SK-N-SH (cell line): ENCODE results near the gene DZIP1.
"Not testable (repeated sequence)": the region's sequence is repeated elsewhere in the genome, so short reads cannot be mapped to it uniquely, and the experiment has no call there.

ENCODE experiments used
- ELF1 ChIP-seq: IDR thresholded peaks from 2 replicates; pipeline ENCODE4 v1.4.0; 2012
- NRF1 ChIP-seq: IDR thresholded peaks from 2 replicates; pipeline ENCODE4 v1.6.1; 2012; ENCODE audit warnings: low read depth, mild to moderate bottlenecking, low read length
- POLR2AphosphoS5 ChIP-seq: IDR thresholded peaks from 2 replicates; pipeline ENCODE4 v1.6.1; 2012; ENCODE audit warnings: low read depth, low read length
- RAD21 ChIP-seq: IDR thresholded peaks from 2 replicates; pipeline ENCODE4 v1.6.1; 2012; ENCODE audit warnings: mild to moderate bottlenecking, low read length
- SIN3A ChIP-seq: IDR thresholded peaks from 2 replicates; pipeline ENCODE4 v1.6.1; 2012; ENCODE audit warnings: low read depth, mild to moderate bottlenecking, low read length, moderate library complexity, borderline replicate concordance
- YY1 ChIP-seq: IDR thresholded peaks from 2 replicates; pipeline ENCODE4 v1.4.0; 2012; ENCODE audit warnings: low read depth, mild to moderate bottlenecking
- TF ChIP-seq, protein P1 (sequence below): fragments of 150-350 bp; IDR thresholded peaks from 2 replicates; pipeline ENCODE4 v1.6.1; 2017; ENCODE audit warnings: antibody characterized with exemption, low read length, low read depth, borderline replicate concordance
- TF ChIP-seq, protein P2 (sequence below): fragments of 200-600 bp; sonication (generic); IDR thresholded peaks from 2 replicates; pipeline ENCODE4 v1.6.1; 2017; ENCODE audit warnings: antibody characterized with exemption, mild to moderate bottlenecking, moderate library complexity
- TF ChIP-seq, protein P3 (sequence below): fragments of 150-350 bp; IDR thresholded peaks from 2 replicates; pipeline ENCODE4 v1.6.1; 2016; ENCODE audit warnings: mild to moderate bottlenecking, low read depth, low read length
- TF ChIP-seq, protein P4 (sequence below): IDR thresholded peaks from 2 replicates; pipeline ENCODE4; 2012
- TF ChIP-seq, protein P5 (sequence below): IDR thresholded peaks from 2 replicates; pipeline ENCODE4 v1.4.0; 2012; ENCODE audit warnings: low read depth, borderline replicate concordance

DNA sequence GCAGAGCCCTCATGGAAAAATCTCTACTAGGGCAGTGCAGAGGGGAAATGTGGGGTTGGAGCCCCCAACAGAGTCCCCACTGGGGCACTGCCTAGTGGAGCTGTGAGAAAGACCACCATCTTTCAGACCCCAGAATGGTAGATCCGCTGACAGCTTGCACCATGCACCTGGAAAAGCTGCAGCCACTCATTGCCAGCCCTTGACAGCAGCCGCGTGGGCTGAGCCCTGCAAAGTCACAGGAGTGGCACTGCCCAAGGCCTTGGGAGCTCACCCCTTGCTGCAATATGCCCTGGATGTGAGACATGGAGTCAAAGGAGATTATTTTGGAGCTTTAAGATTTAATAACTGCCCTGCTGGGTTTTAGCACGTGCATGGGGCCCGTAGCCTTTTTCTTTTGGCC is 40.5 kb upstream of the DZIP1 start:
- TF ChIP-seq, protein P1, sequence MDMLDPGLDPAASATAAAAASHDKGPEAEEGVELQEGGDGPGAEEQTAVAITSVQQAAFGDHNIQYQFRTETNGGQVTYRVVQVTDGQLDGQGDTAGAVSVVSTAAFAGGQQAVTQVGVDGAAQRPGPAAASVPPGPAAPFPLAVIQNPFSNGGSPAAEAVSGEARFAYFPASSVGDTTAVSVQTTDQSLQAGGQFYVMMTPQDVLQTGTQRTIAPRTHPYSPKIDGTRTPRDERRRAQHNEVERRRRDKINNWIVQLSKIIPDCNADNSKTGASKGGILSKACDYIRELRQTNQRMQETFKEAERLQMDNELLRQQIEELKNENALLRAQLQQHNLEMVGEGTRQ: not testable (repeated sequence)
- TF ChIP-seq, protein P2, sequence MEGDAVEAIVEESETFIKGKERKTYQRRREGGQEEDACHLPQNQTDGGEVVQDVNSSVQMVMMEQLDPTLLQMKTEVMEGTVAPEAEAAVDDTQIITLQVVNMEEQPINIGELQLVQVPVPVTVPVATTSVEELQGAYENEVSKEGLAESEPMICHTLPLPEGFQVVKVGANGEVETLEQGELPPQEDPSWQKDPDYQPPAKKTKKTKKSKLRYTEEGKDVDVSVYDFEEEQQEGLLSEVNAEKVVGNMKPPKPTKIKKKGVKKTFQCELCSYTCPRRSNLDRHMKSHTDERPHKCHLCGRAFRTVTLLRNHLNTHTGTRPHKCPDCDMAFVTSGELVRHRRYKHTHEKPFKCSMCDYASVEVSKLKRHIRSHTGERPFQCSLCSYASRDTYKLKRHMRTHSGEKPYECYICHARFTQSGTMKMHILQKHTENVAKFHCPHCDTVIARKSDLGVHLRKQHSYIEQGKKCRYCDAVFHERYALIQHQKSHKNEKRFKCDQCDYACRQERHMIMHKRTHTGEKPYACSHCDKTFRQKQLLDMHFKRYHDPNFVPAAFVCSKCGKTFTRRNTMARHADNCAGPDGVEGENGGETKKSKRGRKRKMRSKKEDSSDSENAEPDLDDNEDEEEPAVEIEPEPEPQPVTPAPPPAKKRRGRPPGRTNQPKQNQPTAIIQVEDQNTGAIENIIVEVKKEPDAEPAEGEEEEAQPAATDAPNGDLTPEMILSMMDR: not testable (repeated sequence)
- TF ChIP-seq, protein P3, sequence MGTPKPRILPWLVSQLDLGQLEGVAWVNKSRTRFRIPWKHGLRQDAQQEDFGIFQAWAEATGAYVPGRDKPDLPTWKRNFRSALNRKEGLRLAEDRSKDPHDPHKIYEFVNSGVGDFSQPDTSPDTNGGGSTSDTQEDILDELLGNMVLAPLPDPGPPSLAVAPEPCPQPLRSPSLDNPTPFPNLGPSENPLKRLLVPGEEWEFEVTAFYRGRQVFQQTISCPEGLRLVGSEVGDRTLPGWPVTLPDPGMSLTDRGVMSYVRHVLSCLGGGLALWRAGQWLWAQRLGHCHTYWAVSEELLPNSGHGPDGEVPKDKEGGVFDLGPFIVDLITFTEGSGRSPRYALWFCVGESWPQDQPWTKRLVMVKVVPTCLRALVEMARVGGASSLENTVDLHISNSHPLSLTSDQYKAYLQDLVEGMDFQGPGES: not testable (repeated sequence)
- not testable (repeated sequence) for TF ChIP-seq NRF1, RAD21, POLR2AphosphoS5, YY1, ELF1, SIN3A
- TF ChIP-seq, protein P4, sequence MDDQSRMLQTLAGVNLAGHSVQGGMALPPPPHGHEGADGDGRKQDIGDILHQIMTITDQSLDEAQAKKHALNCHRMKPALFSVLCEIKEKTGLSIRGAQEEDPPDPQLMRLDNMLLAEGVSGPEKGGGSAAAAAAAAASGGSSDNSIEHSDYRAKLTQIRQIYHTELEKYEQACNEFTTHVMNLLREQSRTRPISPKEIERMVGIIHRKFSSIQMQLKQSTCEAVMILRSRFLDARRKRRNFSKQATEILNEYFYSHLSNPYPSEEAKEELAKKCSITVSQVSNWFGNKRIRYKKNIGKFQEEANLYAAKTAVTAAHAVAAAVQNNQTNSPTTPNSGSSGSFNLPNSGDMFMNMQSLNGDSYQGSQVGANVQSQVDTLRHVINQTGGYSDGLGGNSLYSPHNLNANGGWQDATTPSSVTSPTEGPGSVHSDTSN: not testable (repeated sequence)
- TF ChIP-seq, protein P5, sequence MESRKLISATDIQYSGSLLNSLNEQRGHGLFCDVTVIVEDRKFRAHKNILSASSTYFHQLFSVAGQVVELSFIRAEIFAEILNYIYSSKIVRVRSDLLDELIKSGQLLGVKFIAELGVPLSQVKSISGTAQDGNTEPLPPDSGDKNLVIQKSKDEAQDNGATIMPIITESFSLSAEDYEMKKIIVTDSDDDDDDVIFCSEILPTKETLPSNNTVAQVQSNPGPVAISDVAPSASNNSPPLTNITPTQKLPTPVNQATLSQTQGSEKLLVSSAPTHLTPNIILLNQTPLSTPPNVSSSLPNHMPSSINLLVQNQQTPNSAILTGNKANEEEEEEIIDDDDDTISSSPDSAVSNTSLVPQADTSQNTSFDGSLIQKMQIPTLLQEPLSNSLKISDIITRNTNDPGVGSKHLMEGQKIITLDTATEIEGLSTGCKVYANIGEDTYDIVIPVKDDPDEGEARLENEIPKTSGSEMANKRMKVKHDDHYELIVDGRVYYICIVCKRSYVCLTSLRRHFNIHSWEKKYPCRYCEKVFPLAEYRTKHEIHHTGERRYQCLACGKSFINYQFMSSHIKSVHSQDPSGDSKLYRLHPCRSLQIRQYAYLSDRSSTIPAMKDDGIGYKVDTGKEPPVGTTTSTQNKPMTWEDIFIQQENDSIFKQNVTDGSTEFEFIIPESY: not testable (repeated sequence)
